ENCODE measurements around the gene PYCR2.
A peak's percentile ranks its signal among the peaks of the same experiment; 100 is the strongest.
"Not testable (repeated sequence)": the region's sequence is repeated elsewhere in the genome, so short reads cannot be mapped to it uniquely, and the experiment has no call there.

The PYCR2 gene

GRCh38 chr1:225942574-225942973 is 18.5 kb upstream of the PYCR2 start:
- DNase-seq (ENCODE audit: low spot score): no peak

DNA sequence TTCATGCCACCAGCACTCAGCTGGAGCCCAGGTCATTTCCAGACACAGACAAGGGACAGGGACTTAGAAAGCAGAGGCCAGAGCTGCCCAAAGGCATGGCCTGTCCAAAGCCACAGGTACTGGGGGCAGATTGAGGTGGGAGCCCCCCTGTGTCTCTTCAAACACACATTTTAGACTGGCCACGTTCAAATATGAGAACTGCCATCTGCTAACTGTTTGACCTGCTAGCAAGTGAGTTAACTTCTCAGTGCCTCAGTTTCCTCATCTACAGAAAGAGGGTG is 17.8 kb upstream of the PYCR2 start:
- DNase-seq (ENCODE audit: low spot score): no peak

- no peak for DNase-seq (ENCODE audit: low spot score)
Measured at GRCh38 chr1:225941187-225941941, 17.3 kb upstream of the PYCR2 start, which contains the start of gene LEFTY2. Gene LEFTY2 (minus strand): TSS chr1:225941220. CDS start chr1:225941140, 80 bp downstream.

- no peak for DNase-seq (ENCODE audit: low spot score)
Measured at GRCh38 chr1:225940385-225941151, 16.5 kb upstream of the PYCR2 start.

GRCh38 chr1:225939939-225940310 is 15.9 kb upstream of the PYCR2 start:
- not testable (repeated sequence) for DNase-seq (ENCODE audit: low spot score)

- not testable (repeated sequence) for DNase-seq (ENCODE audit: low spot score)
Measured at GRCh38 chr1:225939097-225939938, 15.3 kb upstream of the PYCR2 start.

DNA sequence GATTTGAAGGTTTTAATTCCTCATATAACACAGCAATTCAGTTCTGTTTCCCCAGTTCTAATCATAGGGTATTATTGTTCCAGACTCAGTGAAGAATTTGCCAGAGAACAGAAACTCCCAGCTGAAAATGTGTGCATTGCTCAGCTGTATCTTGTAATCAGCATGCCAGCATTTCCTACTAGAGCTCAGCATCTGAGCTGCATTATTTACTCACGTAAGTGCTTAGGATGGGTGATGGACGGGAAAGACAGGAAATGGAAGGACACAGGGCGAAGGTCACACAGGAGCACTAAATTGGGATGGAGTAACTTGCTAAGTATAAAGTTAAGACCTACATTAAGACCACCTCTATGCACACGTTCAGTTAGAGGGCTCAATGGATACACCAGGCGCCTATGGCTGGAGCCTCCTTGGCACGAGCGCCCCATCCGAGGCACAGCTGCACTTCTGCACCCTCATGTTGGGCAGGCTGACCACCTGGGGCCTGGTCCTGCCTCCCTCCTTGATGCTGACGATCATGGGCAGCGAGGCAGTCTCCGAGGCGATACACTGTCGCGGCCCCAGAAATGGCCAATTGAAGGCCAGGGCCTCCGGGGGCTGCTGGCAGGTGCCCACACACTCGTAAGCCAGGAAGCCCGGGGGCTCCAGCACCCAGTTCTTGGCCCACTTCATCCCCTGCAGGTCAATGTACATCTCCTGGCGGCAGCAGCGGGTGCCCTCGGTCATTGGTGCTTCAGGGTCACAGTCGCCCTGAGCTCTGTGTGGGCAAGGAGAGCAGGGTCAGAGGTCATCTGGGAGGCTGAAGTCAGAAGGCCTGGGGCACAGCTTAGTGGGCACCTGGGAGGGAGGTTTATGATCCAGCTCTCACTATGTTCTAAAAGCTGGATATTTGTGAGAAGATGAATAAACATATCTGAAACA is 13.3 kb upstream of the PYCR2 start:
- no peak for DNase-seq (ENCODE audit: low spot score)

DNA sequence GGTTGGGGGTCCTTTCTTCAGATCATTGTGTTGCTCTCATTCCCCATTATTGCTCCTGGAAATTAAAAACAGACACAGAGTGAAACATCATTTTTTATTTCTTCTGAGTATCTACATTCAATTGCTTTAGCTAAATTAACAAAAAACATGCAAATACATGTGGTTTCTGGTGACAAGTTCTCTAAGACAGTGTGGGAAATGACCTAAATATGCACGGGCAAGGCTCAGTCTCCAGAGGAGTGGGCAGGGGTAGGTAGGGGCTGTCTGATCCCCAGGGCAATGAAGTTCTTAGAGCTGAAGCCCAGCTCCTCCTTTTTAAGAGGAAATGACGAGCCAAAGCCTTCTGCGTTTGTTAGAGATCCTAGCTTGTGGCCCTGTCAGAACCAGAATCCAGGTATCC is 12.5 kb upstream of the PYCR2 start:
- no peak for DNase-seq (ENCODE audit: low spot score)

DNA sequence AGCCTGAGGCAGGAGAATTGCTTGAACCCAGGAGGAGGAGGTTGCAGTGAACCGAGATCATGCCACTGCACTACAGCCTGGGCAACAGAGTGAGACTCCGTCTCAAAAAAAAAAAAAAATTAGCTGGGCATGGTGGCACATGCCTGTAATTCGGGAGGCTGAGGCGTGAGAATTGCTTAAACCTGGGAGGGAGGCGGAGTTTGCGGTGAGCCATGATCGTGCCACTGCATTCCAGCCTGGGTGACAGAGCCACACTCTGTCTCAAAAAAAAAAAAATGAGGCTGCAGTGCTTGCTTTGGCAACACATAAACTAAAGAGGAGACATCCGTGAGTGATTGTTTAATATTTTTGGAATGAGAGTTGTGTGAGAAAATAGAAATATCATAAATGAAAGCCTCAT is 12.0 kb upstream of the PYCR2 start:
- peak; percentile 43 for DNase-seq (ENCODE audit: low spot score)

GRCh38 chr1:225934711-225935110 is 10.7 kb upstream of the PYCR2 start:
- no peak for DNase-seq (ENCODE audit: low spot score)

- no peak for DNase-seq (ENCODE audit: low spot score)
Measured at GRCh38 chr1:225933072-225933471, 9.0 kb upstream of the PYCR2 start.

DNA sequence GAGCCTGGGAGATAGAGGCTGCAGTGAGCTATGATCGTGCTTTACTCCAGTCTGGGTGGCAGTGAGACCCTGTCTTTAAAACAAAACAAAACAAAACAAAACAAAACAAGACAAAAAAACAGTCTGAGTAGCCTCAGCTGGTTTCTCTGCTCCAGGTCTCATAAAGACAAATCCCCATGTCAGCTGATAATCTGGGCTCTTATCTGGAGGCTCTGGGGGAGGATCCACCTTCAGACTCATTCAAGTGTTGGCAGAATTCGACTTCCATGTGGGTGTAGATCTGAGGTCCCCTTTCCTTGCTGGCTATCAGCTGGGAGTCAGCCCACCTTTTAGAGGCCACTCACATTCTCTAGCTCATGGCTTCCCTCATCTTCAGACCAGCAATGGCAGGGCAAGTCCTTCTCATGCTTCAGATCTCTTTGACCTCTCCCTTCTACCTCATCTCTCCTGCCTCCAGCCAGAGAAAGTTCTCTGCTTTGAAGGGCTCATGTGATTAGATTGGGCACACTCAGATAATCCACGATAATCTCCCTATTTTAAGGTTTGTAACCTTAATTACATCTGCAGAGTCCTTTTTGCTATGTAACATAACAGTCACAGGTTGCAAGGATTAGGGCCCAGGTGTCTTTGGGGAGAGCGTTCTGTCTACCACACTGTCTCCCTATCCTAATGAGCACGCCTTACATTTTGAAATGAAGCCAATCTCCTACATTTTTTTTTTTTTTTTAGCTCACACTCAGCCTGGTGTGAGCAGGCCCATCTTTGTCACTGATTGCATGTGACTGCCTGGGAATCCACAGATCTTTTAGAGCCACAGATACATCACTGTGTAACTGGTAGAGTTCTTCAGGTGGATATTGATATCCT is 7.5 kb upstream of the PYCR2 start:
- DNase-seq (ENCODE audit: low spot score): no peak

GRCh38 chr1:225930566-225930965 is 6.5 kb upstream of the PYCR2 start:
- DNase-seq (ENCODE audit: low spot score): no peak

DNA sequence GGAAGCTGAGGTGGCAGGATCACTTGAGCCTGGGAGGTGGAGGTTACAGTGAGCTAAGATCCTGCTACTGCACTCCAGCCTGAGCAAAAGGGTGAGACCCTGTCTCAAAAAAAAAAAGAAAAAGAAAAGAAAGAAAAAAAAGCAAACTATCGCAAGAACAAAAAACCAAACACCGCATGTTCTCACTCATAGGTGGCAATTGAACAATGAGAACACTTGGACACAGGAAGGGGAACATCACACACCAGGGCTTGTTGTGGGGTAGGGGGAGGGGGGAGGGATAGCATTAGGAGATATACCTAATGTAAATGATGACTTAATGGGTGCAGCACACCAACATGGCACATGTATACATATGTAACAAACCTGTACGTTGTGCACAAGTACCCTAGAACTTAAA is 5.4 kb upstream of the PYCR2 start:
- not testable (repeated sequence) for DNase-seq (ENCODE audit: low spot score)

DNA sequence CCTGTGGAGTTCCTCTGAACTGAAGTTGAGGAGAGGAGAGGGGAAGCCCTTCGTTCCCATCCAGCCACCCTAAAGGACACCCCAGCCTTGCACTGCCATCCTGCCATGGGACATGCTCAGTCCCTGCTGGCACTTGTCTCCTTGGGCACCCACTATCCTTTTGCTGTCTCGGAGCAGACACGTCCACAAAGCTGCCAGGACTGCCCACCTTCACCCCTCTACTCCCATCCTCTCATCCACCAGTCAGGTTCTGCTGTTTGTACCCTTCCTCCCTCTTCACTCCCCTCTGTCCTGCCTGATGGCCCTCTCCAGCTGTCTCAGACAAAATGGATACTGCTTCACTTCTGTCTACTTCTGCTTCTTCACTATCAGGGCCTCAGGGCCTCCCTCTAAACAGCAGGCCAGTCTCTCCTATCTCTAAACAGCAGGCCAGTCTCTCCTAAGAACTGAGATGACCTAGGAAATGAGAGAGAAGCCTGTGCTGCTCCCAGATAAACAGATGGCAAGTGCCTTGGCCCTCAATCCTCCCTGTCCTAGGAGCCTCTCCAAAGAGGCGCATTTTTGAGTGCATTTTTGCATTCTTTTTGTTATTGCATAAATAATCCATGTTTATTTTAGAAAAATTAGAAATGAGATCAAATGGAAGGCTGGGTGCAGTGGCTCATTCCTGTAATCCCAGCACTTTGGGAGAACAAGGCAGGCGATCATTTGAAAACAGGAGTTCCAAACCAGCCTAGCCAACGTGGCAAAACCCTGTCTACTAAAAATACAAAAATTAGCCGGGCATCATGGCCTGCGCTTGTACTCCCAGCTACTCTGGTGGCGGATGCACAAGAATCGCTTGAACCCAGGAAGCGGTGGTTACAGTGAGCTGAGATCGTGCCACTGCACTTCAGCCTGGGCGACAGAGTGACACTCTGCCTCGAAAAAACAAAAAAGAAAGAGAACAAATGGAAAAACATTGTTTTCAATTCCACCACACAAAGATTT is 4.4 kb upstream of the PYCR2 start:
- no peak for DNase-seq (ENCODE audit: low spot score)

GRCh38 chr1:225926551-225927113 is 2.6 kb upstream of the PYCR2 start:
- no peak for DNase-seq (ENCODE audit: low spot score)

- DNase-seq (ENCODE audit: low spot score): no peak
Measured at GRCh38 chr1:225923381-225923691, 714 bp downstream of the PYCR2 start.

- DNase-seq (ENCODE audit: low spot score): no peak
Measured at GRCh38 chr1:225921734-225922709, 2.0 kb downstream of the PYCR2 start.
